GM12872 (cell line): ENCODE data around the gene BCAS1.

Source experiments
- CTCF ChIP-seq: IDR thresholded peaks from 3 replicates; pipeline ENCODE4 v1.5.1; 2011; ENCODE audit warnings: low read depth, mild to moderate bottlenecking, low read length, moderate library complexity; ENCODE audit not compliant: insufficient read depth

The BCAS1 gene

GRCh38 chr20:54017846-54018245 lies 52.5 kb downstream of the BCAS1 start:
- no peak for TF ChIP-seq CTCF

- TF ChIP-seq CTCF = no peak
These were observed 54.9 kb downstream of the BCAS1 start for GRCh38 chr20:54015496-54015895.

GRCh38 chr20:54014293-54014926 lies 56.0 kb downstream of the BCAS1 start:
- TF ChIP-seq CTCF = no peak

GRCh38 chr20:54013471-54013870 lies 56.9 kb downstream of the BCAS1 start:
- TF ChIP-seq CTCF = no peak

GRCh38 chr20:54011346-54011745 lies 59.0 kb downstream of the BCAS1 start:
- no peak for TF ChIP-seq CTCF

GRCh38 chr20:54005524-54005923 lies 64.9 kb downstream of the BCAS1 start:
- no peak for TF ChIP-seq CTCF

GRCh38 chr20:54004445-54004844 lies 65.9 kb downstream of the BCAS1 start:
- no peak for TF ChIP-seq CTCF
